DND-41 (cell line): ENCODE results near the gene TGFBRAP1.

Experiments used
- CTCF ChIP-seq: IDR thresholded peaks from 2 replicates; pipeline ENCODE4 v1.5.1; 2012; ENCODE audit warnings: borderline replicate concordance, low read length, moderate library complexity, mild to moderate bottlenecking; ENCODE audit not compliant: poor library complexity, severe bottlenecking; ENCODE audit errors: extremely low read depth
- EZH2 ChIP-seq: IDR thresholded peaks from 3 replicates; pipeline ENCODE4 v1.6.1; 2012; ENCODE audit warnings: borderline replicate concordance, low read depth, mild to moderate bottlenecking, moderate library complexity, low read length, inconsistent platforms; ENCODE audit not compliant: severe bottlenecking

- TF ChIP-seq CTCF, result no peak
- TF ChIP-seq EZH2, result no peak
Observed at GRCh38 chr2:105327690-105328089, 1.8 kb downstream of the TGFBRAP1 start.
